GM21526 (cell line): ENCODE data around the gene MBP.

Experiments
- ATAC-seq: cut with Tn5 transposase; IDR thresholded peaks from one replicate; pipeline ENCODE4 v1.9.1; 2021; ENCODE audit warnings: moderate library complexity; ENCODE audit not compliant: unreplicated experiment, low FRiP score

The MBP gene

GRCh38 chr18:77151772-77152520, 19.4 kb upstream of the MBP start:
- no peak for ATAC-seq

- no peak for ATAC-seq
Observed at GRCh38 chr18:77151033-77151771, 18.6 kb upstream of the MBP start.

GRCh38 chr18:77150588-77150987, 18.0 kb upstream of the MBP start:
- no peak for ATAC-seq

GRCh38 chr18:77148289-77148688, 15.7 kb upstream of the MBP start:
- no peak for ATAC-seq

GRCh38 chr18:77147418-77147852, 14.9 kb upstream of the MBP start:
- no peak for ATAC-seq

- ATAC-seq = no peak
Observed at GRCh38 chr18:77146249-77147080, 13.9 kb upstream of the MBP start.

GRCh38 chr18:77145364-77145901, 12.8 kb upstream of the MBP start:
- ATAC-seq = no peak

- ATAC-seq = no peak
Observed at GRCh38 chr18:77144451-77145118, 12.0 kb upstream of the MBP start.

GRCh38 chr18:77144046-77144445, 11.5 kb upstream of the MBP start:
- no peak for ATAC-seq

GRCh38 chr18:77143196-77143595, 10.6 kb upstream of the MBP start:
- no peak for ATAC-seq

GRCh38 chr18:77141401-77142118, 9.0 kb upstream of the MBP start:
- ATAC-seq = no peak

GRCh38 chr18:77140439-77141109, 8.0 kb upstream of the MBP start:
- ATAC-seq = no peak

- ATAC-seq = no peak
Observed at GRCh38 chr18:77140030-77140429, 7.4 kb upstream of the MBP start.

GRCh38 chr18:77139619-77140018, 7.0 kb upstream of the MBP start:
- ATAC-seq = no peak

- ATAC-seq = no peak
Observed at GRCh38 chr18:77138270-77138669, 5.7 kb upstream of the MBP start.

GRCh38 chr18:77137851-77138250, 5.3 kb upstream of the MBP start:
- no peak for ATAC-seq

- ATAC-seq = no peak
Observed at GRCh38 chr18:77136871-77137665, 4.5 kb upstream of the MBP start.

- no peak for ATAC-seq
Observed at GRCh38 chr18:77136076-77136718, 3.6 kb upstream of the MBP start.
